ENCODE results near the gene CHMP2B.

GRCh38 chr3:87186608-87187159, 40.4 kb upstream of the CHMP2B start:
- no peak for TF ChIP-seq CTCF (conservative IDR thresholded peaks at IDR 0.05; ENCODE audit: low read length)
- TF ChIP-seq EZH2phosphoT487 (IDR thresholded peaks at IDR 0.05; ENCODE audit: borderline replicate concordance): no peak

Measured in Loucy (cell line).